Suprapubic skin (tissue), 3 donors: ENCODE measurements around the gene SPOCD1.

Experiments used
- POLR2A ChIP-seq, 2 donors: fragments of 450-650 bp; IDR thresholded peaks; one replicate each; pipeline ENCODE4 v1.6.1; 2017; ENCODE audit warnings: antibody characterized with exemption in 2 of 2, mild to moderate bottlenecking in 2 of 2, moderate library complexity in 2 of 2
- TF ChIP-seq, protein P1 (sequence below), 2 donors: fragments of 200-600 bp in 1 of 2; fragments of 450-650 bp in 1 of 2; sonication (generic) in 1 of 2; IDR thresholded peaks; one replicate each; pipeline ENCODE4 v1.5.1; 2016 to 2019; ENCODE audit warnings: antibody characterized with exemption in 2 of 2, mild to moderate bottlenecking in 1 of 2, moderate library complexity in 1 of 2

DNA sequence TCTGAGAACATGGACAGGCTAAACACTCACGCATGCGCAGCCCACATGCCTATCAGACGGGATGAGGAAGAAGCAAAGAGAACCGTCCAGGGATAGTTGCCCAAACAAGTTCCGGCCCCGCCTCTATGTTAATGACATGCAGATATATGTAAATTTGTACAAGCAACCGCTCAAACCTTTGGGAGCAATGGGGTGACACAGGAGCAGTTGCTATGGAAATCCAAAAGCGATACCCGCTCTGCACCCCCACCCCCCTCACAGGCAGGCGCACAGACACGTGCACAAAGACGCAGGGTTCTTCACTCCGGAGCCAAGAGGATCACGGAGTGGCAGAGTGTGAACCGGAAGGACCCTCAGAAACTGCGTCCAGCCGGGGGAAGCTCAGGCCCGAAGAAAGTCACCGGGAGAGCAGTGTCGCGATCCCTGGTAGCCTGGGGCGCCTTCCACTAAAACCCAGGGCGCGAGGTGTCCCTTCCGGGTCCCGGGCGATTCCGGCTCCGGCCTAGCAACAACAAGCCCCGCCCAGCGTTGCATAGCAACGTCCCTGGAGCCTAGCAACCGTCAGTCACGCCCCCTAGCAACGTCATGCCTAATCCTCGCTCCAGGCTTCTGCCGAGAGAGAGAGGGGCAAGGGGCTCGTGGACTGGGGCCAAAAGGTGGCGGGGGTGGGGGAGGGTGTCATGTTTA is 27.5 kb downstream of the SPOCD1 start:
- TF ChIP-seq POLR2A (IDR thresholded peaks at IDR 0.05): no peak
- TF ChIP-seq, protein P1, sequence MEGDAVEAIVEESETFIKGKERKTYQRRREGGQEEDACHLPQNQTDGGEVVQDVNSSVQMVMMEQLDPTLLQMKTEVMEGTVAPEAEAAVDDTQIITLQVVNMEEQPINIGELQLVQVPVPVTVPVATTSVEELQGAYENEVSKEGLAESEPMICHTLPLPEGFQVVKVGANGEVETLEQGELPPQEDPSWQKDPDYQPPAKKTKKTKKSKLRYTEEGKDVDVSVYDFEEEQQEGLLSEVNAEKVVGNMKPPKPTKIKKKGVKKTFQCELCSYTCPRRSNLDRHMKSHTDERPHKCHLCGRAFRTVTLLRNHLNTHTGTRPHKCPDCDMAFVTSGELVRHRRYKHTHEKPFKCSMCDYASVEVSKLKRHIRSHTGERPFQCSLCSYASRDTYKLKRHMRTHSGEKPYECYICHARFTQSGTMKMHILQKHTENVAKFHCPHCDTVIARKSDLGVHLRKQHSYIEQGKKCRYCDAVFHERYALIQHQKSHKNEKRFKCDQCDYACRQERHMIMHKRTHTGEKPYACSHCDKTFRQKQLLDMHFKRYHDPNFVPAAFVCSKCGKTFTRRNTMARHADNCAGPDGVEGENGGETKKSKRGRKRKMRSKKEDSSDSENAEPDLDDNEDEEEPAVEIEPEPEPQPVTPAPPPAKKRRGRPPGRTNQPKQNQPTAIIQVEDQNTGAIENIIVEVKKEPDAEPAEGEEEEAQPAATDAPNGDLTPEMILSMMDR (IDR thresholded peaks at IDR 0.05): no peak
